ENCODE results near the gene CXCL1.

The CXCL1 gene

GRCh38 chr4:73917081-73917501 lies 47.9 kb downstream of the CXCL1 start:
- DNase-seq (ENCODE audit: low read depth), result no peak

GRCh38 chr4:73918058-73918457 lies 48.9 kb downstream of the CXCL1 start:
- DNase-seq (ENCODE audit: low read depth), result no peak

DNA sequence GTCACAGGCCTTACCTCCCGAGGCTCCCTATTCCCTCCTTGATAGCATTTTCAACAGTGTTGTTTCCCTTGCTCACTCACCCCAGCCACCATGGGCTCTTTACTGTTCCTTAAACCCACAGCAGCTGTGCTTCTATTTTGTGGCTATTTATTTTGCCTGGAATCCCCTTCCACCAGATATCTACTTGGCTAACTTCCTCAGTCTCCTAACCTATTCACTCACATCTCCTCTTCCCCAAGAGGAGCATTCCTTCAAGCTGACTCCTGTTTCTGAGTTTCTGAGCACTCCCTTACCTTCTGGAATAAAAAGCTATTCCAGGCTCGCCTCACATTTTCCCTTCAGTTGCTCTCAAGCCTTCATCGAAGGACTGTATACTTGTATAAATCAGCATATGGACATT lies 50.5 kb downstream of the CXCL1 start:
- no peak for DNase-seq (ENCODE audit: low read depth)

Measured in stimulated activated CD8-positive, alpha-beta memory T cell treated with anti-CD3 and anti-CD28 coated beads, Interleukin-12 subunit alpha, Interleukin-12 subunit beta, amount 100 ng/mL, for 4 hours (primary cell).